Measurements from ENCODE around the gene PRKD2. TPM values are rescaled to one million over a fixed set of nuclear protein-coding genes. Genes with fewer than 3 reads are reported as not detected.
A peak's percentile ranks its signal among the peaks of the same experiment; 100 is the strongest.

Gene PRKD2
- total and polyA plus RNA-seq, 2 donors: 20.0 to 109 TPM

DNA sequence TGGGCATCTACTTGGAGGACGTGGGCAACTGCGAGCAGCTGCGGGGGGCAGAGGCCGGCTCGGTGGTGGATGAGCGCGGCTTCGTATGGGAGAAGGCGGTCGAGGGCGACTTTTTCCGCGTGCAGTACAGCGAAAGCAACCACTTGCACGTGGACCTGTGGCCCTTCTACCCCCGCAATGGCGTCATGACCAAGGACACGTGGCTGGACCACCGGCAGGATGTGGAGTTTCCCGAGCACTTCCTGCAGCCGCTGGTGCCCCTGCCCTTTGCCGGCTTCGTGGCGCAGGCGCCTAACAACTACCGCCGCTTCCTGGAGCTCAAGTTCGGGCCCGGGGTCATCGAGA lies 39.6 kb upstream of the PRKD2 start:
- no peak for DNase-seq (ENCODE audit: low read depth in 6 of 9, low spot score in 9 of 9)
- H3K4me1 ChIP-seq (ENCODE audit: control insufficient read depth in 2 of 2, insufficient read depth in 2 of 2, low read length in 2 of 2): peaks cover 0 to 16% of the 10 kb centered on the region in 2 donors
- no peaks in the 10 kb centered on the region for H3K9me3 ChIP-seq (ENCODE audit: control insufficient read depth in 2 of 2, insufficient read depth in 1 of 2, low read length in 1 of 2)
- H3K36me3 ChIP-seq (ENCODE audit: control insufficient read depth in 2 of 2, insufficient read depth in 2 of 2, low read length in 1 of 2): peaks cover 15% of the 10 kb centered on the region in 2 donors
- no peaks in the 10 kb centered on the region for H3K27me3 ChIP-seq (ENCODE audit: control insufficient read depth in 2 of 2, insufficient read depth in 1 of 2, low read length in 1 of 2)
- WGBS: 87% methylated on average over 30 of the region's 30 CpGs
- H3K4me3 ChIP-seq (ENCODE audit: low read length in 2 of 2): no peak overlapping the region
- no peak overlapping the region for H3K27ac ChIP-seq (ENCODE audit: low read depth in 1 of 2, low read length in 1 of 2)

DNA sequence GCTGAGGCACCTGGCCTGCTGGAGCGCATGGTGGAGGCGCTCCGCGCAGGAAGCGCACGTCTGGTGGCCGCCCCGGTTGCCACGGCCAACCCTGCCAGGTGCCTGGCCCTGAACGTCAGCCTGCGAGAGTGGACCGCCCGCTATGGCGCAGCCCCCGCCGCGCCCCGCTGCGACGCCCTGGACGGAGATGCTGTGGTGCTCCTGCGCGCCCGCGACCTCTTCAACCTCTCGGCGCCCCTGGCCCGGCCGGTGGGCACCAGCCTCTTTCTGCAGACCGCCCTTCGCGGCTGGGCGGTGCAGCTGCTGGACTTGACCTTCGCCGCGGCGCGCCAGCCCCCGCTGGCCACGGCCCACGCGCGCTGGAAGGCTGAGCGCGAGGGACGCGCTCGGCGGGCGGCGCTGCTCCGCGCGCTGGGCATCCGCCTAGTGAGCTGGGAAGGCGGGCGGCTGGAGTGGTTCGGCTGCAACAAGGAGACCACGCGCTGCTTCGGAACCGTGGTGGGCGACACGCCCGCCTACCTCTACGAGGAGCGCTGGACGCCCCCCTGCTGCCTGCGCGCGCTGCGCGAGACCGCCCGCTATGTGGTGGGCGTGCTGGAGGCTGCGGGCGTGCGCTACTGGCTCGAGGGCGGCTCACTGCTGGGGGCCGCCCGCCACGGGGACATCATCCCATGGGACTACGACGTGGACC lies 39.1 kb upstream of the PRKD2 start:
- Histone ChIP-seq H3K36me3 (ENCODE audit: control insufficient read depth in 2 of 2, insufficient read depth in 2 of 2, low read length in 1 of 2) (peaks cover 15% of the 10 kb centered on the region in 2 donors), H3K27ac (ENCODE audit: low read depth in 1 of 2, low read length in 1 of 2) (no peak overlapping the region), H3K4me1 (ENCODE audit: control insufficient read depth in 2 of 2, insufficient read depth in 2 of 2, low read length in 2 of 2) (peaks cover 0 to 16% of the 10 kb centered on the region in 2 donors), H3K27me3 (ENCODE audit: control insufficient read depth in 2 of 2, insufficient read depth in 1 of 2, low read length in 1 of 2) (no peaks in the 10 kb centered on the region), H3K4me3 (ENCODE audit: low read length in 2 of 2) (no peak overlapping the region), H3K9me3 (ENCODE audit: control insufficient read depth in 2 of 2, insufficient read depth in 1 of 2, low read length in 1 of 2) (no peaks in the 10 kb centered on the region)
- WGBS: 98% methylated on average over 86 of the region's 86 CpGs
- DNase-seq (ENCODE audit: low read depth in 6 of 9, low spot score in 9 of 9): no peak

- DNase-seq (ENCODE audit: low read depth in 6 of 9, low spot score in 9 of 9): no peak
- Histone ChIP-seq H3K36me3 (ENCODE audit: control insufficient read depth in 2 of 2, insufficient read depth in 2 of 2, low read length in 1 of 2) (peaks cover 17 to 19% of the 10 kb centered on the region in 2 donors), H3K27ac (ENCODE audit: low read depth in 1 of 2, low read length in 1 of 2) (no peak overlapping the region), H3K4me3 (ENCODE audit: low read length in 2 of 2) (no peak overlapping the region), H3K4me1 (ENCODE audit: control insufficient read depth in 2 of 2, insufficient read depth in 2 of 2, low read length in 2 of 2) (peaks cover 0 to 16% of the 10 kb centered on the region in 2 donors), H3K9me3 (ENCODE audit: control insufficient read depth in 2 of 2, insufficient read depth in 1 of 2, low read length in 1 of 2) (no peaks in the 10 kb centered on the region), H3K27me3 (ENCODE audit: control insufficient read depth in 2 of 2, insufficient read depth in 1 of 2, low read length in 1 of 2) (no peaks in the 10 kb centered on the region)
- 97% methylated on average over 39 of the region's 39 CpGs for WGBS
Observed at GRCh38 chr19:46755077-46755852, 38.4 kb upstream of the PRKD2 start.

DNA sequence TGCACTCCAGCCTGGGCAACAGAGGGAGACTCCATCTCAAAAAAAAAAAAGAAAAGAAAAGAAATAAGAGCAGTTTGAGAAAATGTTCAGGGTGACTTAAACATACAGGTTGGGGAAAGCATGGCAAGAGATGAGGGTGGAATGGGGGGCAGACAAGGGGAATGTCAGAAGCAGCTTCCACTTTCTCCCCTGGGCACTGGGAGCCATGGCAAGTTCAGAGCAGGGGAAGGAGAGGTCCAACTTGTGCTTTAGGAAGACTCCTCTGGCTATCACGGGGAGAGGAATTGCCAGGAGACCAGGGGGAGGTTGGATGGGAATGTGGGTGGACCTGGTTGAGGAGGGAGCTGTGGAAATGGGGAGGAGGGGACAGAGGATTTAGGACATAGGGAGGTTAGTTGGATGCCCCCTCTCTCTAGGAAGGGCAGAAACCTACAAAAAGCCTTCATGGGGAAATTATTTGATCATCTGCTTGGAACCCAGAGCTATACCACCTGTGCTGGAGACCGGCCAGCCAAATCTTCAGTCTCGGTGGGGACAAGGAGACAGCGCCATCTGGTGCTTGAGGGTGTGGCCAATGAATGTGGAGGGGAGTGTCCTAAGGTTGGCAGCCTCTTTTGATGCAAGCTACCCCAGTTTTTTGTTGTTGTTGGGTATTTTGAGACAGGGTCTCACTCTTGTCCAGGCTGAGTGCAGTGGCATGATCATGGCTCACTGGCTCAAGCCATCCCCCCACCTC lies 36.7 kb upstream of the PRKD2 start:
- H3K27ac ChIP-seq (ENCODE audit: low read depth in 1 of 2, low read length in 1 of 2): no peak overlapping the region
- no peak overlapping the region for H3K4me3 ChIP-seq (ENCODE audit: low read length in 2 of 2)
- peaks cover 20 to 24% of the 10 kb centered on the region in 2 donors for H3K36me3 ChIP-seq (ENCODE audit: control insufficient read depth in 2 of 2, insufficient read depth in 2 of 2, low read length in 1 of 2)
- H3K27me3 ChIP-seq (ENCODE audit: control insufficient read depth in 2 of 2, insufficient read depth in 1 of 2, low read length in 1 of 2): no peaks in the 10 kb centered on the region
- H3K4me1 ChIP-seq (ENCODE audit: control insufficient read depth in 2 of 2, insufficient read depth in 2 of 2, low read length in 2 of 2): peaks cover 0 to 16% of the 10 kb centered on the region in 2 donors
- WGBS: 22% methylated on average over 4 of the region's 4 CpGs
- no peaks in the 10 kb centered on the region for H3K9me3 ChIP-seq (ENCODE audit: control insufficient read depth in 2 of 2, insufficient read depth in 1 of 2, low read length in 1 of 2)
- peak in 8 of 9 donors; percentile 44 to 88 (median 73) for DNase-seq (ENCODE audit: low read depth in 6 of 9, low spot score in 9 of 9)

DNA sequence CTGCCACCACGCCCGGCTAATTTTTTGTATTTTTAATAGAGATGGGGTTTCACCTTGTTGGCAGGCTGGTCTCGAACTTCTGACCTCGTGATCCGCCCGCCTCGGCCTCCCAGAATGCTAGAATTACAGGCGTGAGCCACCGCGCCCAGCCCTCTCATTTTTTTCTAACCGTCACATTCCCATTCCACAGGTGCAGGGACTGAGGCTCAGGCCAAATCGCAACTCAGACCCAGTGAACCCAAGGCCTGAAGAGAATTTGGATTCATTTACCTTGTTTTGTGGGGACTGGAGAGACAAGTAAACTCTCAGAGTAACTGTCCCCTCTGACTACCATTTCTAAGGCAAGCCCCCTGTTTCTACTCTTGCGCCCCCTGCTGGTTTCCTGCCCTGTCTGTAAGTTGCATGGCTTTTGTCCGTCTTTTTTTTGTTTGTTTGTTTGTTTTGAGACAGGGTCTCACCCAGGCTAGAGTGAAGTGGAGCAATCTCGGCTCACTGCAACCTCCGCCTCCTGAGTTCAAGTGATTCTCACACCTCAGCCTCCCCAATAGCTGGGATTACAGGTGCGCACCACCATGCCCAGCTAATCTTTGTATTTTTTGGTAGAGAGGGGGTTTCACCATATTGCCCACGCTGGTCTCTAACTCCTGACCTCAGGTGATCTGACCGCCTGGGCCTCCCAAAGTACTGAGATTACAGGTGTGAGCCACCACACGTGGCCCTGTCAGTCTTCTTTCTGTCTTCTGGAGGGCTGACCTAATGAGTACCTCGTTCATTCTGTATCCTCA lies 31.6 kb upstream of the PRKD2 start:
- H3K9me3 ChIP-seq (ENCODE audit: control insufficient read depth in 2 of 2, insufficient read depth in 1 of 2, low read length in 1 of 2): no peaks in the 10 kb centered on the region
- H3K27ac ChIP-seq (ENCODE audit: low read depth in 1 of 2, low read length in 1 of 2): no peak overlapping the region
- no peaks in the 10 kb centered on the region for H3K27me3 ChIP-seq (ENCODE audit: control insufficient read depth in 2 of 2, insufficient read depth in 1 of 2, low read length in 1 of 2)
- no peak overlapping the region for H3K4me3 ChIP-seq (ENCODE audit: low read length in 2 of 2)
- peaks cover 23 to 36% of the 10 kb centered on the region in 2 donors for H3K4me1 ChIP-seq (ENCODE audit: control insufficient read depth in 2 of 2, insufficient read depth in 2 of 2, low read length in 2 of 2)
- 95% methylated on average over 21 of the region's 21 CpGs for WGBS
- peak in 4 of 9 donors; percentile 52 to 75 (median 60) for DNase-seq (ENCODE audit: low read depth in 6 of 9, low spot score in 9 of 9)
- peaks cover 9 to 11% of the 10 kb centered on the region in 2 donors for H3K36me3 ChIP-seq (ENCODE audit: control insufficient read depth in 2 of 2, insufficient read depth in 2 of 2, low read length in 1 of 2)

- H3K4me3 ChIP-seq (ENCODE audit: low read length in 2 of 2): peak within 1 kb of the TSS; percentile 88 to 100
- WGBS: under 1% methylated on average over 74 of the region's 74 CpGs
- no peaks in the 10 kb centered on the region for H3K27me3 ChIP-seq (ENCODE audit: control insufficient read depth in 2 of 2, insufficient read depth in 1 of 2, low read length in 1 of 2)
- H3K27ac ChIP-seq (ENCODE audit: low read depth in 1 of 2, low read length in 1 of 2): peak within 1 kb of the TSS; percentile 68 to 78
- peaks cover 23 to 36% of the 10 kb centered on the region in 2 donors for H3K4me1 ChIP-seq (ENCODE audit: control insufficient read depth in 2 of 2, insufficient read depth in 2 of 2, low read length in 2 of 2)
- peaks cover 15 to 18% of the 10 kb centered on the region in 2 donors for H3K36me3 ChIP-seq (ENCODE audit: control insufficient read depth in 2 of 2, insufficient read depth in 2 of 2, low read length in 1 of 2)
- no peaks in the 10 kb centered on the region for H3K9me3 ChIP-seq (ENCODE audit: control insufficient read depth in 2 of 2, insufficient read depth in 1 of 2, low read length in 1 of 2)
- DNase-seq (ENCODE audit: low read depth in 6 of 9, low spot score in 9 of 9): peak in 5 of 9 donors; percentile 50 to 76 (median 69)
Observed at GRCh38 chr19:46746281-46747057, 29.6 kb upstream of the PRKD2 start, which contains the start of gene STRN4. Gene STRN4 (minus strand): TSS chr19:46746450. CDS start chr19:46746430, 20 bp downstream.

- Histone ChIP-seq H3K9me3 (ENCODE audit: control insufficient read depth in 2 of 2, insufficient read depth in 1 of 2, low read length in 1 of 2) (no peaks in the 10 kb centered on the region), H3K27ac (ENCODE audit: low read depth in 1 of 2, low read length in 1 of 2) (peak within 1 kb of the TSS; percentile 68 to 78), H3K4me1 (ENCODE audit: control insufficient read depth in 2 of 2, insufficient read depth in 2 of 2, low read length in 2 of 2) (peaks cover 23 to 36% of the 10 kb centered on the region in 2 donors), H3K4me3 (ENCODE audit: low read length in 2 of 2) (peak within 1 kb of the TSS; percentile 88 to 100), H3K36me3 (ENCODE audit: control insufficient read depth in 2 of 2, insufficient read depth in 2 of 2, low read length in 1 of 2) (peaks cover 20 to 23% of the 10 kb centered on the region in 2 donors), H3K27me3 (ENCODE audit: control insufficient read depth in 2 of 2, insufficient read depth in 1 of 2, low read length in 1 of 2) (no peaks in the 10 kb centered on the region)
- DNase-seq (ENCODE audit: low read depth in 6 of 9, low spot score in 9 of 9): peak in 1 of 9 donors; percentile 52
- WGBS: under 1% methylated on average over 68 of the region's 68 CpGs
Observed at GRCh38 chr19:46745521-46746280, 28.8 kb upstream of the PRKD2 start, which contains the start of gene FKRP. Gene FKRP (plus strand): TSS chr19:46746057. CDS start chr19:46755451, 9,394 bp downstream.
